ENCODE measurements around the gene XPNPEP3. TPM values are rescaled to one million over a fixed set of nuclear protein-coding genes. Genes with fewer than 3 reads are reported as not detected.
A peak's percentile ranks its signal among the peaks of the same experiment; 100 is the strongest.

The XPNPEP3 gene
- total and polyA plus RNA-seq, 8 donors, result 4.0 to 13.6 (median 9.1) TPM

GRCh38 chr22:40874016-40874415 lies 17.1 kb downstream of the XPNPEP3 start:
- Histone ChIP-seq H3K4me3 (no peak overlapping the region), H3K9me3 (no peaks in the 10 kb centered on the region), H3K27ac (no peak overlapping the region), H3K27me3 (no peaks in the 10 kb centered on the region), H3K36me3 (no peaks in the 10 kb centered on the region), H3K4me1 (peaks cover 3 to 17% (median 4%) of the 10 kb centered on the region in 3 donors)
- FAIRE-seq (no peak), ATAC-seq (no peak), DNase-seq (no peak)
- intact Hi-C loops (cut with DNase I), result no loop called here
- WGBS, 2 donors, result 95 to 96% methylated on average over 3 of the region's 3 CpGs
- no peak for TF ChIP-seq CTCF (IDR thresholded peaks at IDR 0.05)

- no peak for FAIRE-seq
- Histone ChIP-seq H3K27me3 (no peaks in the 10 kb centered on the region), H3K4me3 (no peak overlapping the region), H3K36me3 (no peaks in the 10 kb centered on the region), H3K27ac (no peak overlapping the region), H3K9me3 (no peaks in the 10 kb centered on the region), H3K4me1 (peaks cover 3 to 19% (median 9%) of the 10 kb centered on the region in 3 donors)
- TF ChIP-seq CTCF (IDR thresholded peaks at IDR 0.05), result no peak
- intact Hi-C loops (cut with DNase I), result no loop called here
- no peak for DNase-seq
- WGBS, 2 donors, result 95 to 97% methylated on average over 3 of the region's 3 CpGs
- no peak for ATAC-seq
Observed at GRCh38 chr22:40875111-40875510, 18.2 kb downstream of the XPNPEP3 start.

- no peak for DNase-seq
- Histone ChIP-seq H3K36me3 (peaks cover 0 to 5% (median 2%) of the 10 kb centered on the region in 3 donors), H3K4me1 (peaks cover 3 to 19% (median 9%) of the 10 kb centered on the region in 3 donors), H3K9me3 (no peaks in the 10 kb centered on the region), H3K27ac (no peak overlapping the region), H3K27me3 (no peaks in the 10 kb centered on the region), H3K4me3 (no peak overlapping the region)
- no peak for FAIRE-seq
- TF ChIP-seq CTCF (IDR thresholded peaks at IDR 0.05), result no peak
- intact Hi-C loops (cut with DNase I), result no loop called here
- 24 to 59% methylated on average over 1 of the region's 1 CpG for WGBS, 2 donors
- no peak for ATAC-seq
Observed at GRCh38 chr22:40876907-40877306, 20.0 kb downstream of the XPNPEP3 start.

GRCh38 chr22:40877488-40877887 lies 20.5 kb downstream of the XPNPEP3 start:
- Histone ChIP-seq H3K9me3 (no peaks in the 10 kb centered on the region), H3K27me3 (no peaks in the 10 kb centered on the region), H3K36me3 (peaks cover 0 to 7% (median 6%) of the 10 kb centered on the region in 3 donors), H3K4me1 (peaks cover 3 to 19% (median 9%) of the 10 kb centered on the region in 3 donors), H3K27ac (peak overlapping the region in 1 of 4 donors; percentile 38), H3K4me3 (no peak overlapping the region)
- ATAC-seq, result peak in 2 of 4 donors; percentile 25 to 31
- TF ChIP-seq CTCF (IDR thresholded peaks at IDR 0.05), result no peak
- FAIRE-seq, result no peak
- WGBS, 2 donors, result 31 to 35% methylated on average over 3 of the region's 3 CpGs
- intact Hi-C loops (cut with DNase I), result no loop called here
- no peak for DNase-seq

GRCh38 chr22:40878922-40879321 lies 22.0 kb downstream of the XPNPEP3 start:
- H3K4me1 ChIP-seq, result peaks cover 3 to 19% (median 9%) of the 10 kb centered on the region in 3 donors
- intact Hi-C loops (cut with DNase I), result no loop called here
- H3K4me3 ChIP-seq, result no peak overlapping the region
- ATAC-seq, result peak; percentile 73 to 84 (median 78)
- no peak for DNase-seq
- 25 to 41% methylated on average over 2 of the region's 2 CpGs for WGBS, 2 donors
- H3K9me3 ChIP-seq, result no peaks in the 10 kb centered on the region
- H3K27me3 ChIP-seq, result no peaks in the 10 kb centered on the region
- peaks cover 0 to 19% (median 13%) of the 10 kb centered on the region in 3 donors for H3K36me3 ChIP-seq
- FAIRE-seq, result no peak
- no peak for TF ChIP-seq CTCF (IDR thresholded peaks at IDR 0.05)
- peak overlapping the region in 2 of 4 donors; percentile 37 to 42 for H3K27ac ChIP-seq

Data from pancreas (tissue), 10 donors.